Raji (cell line): ENCODE results near the gene IQSEC3.

Experiments used
- POLR2A ChIP-seq: IDR thresholded peaks from 2 replicates; pipeline ENCODE4 v1.6.1; 2011; ENCODE audit warnings: low read depth, low read length, control low read depth; ENCODE audit not compliant: insufficient read depth

IQSEC3 gene

DNA sequence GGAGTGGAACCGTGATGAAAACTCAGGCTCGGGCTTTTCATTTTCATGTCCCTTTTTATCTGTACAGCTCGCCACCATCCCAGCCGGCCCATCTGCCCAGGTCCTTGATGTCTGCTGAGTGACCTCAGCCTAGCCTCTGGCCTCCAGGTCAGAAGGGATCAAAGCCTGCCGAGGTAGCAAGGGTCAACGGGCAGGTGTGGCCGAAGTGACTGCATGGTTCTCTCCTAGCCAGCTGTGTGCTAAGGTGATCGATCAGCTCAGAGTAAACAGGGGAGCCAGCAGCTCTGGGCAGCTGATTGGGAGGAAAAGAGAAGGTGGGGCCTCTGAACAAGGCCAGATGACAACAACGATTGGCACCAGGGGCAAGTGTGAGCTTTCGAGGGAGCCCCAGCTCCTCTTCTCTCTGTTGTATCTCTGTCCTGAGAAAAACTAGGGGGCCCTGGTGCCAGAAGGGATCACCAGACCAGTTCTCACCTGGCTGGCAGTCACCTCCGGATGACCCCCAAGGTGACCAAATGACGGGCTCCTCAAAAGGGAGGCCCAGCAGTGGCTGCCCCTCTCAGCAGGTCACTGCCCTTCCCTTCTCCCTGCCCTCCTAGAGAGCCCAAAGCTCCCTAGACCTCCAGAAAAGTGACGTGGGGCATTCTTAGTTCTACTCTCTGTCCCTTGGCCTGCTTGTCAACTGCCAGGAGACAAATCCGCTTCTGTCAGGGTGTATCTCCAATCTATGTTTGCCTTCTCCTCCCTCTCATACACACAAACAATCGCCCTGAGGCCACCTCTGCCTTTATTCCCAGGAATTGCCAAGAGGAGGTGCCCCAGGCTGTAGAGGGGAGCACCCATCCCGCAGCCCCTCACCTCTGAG is 143.9 kb downstream of the IQSEC3 start:
- no peak for TF ChIP-seq POLR2A

DNA sequence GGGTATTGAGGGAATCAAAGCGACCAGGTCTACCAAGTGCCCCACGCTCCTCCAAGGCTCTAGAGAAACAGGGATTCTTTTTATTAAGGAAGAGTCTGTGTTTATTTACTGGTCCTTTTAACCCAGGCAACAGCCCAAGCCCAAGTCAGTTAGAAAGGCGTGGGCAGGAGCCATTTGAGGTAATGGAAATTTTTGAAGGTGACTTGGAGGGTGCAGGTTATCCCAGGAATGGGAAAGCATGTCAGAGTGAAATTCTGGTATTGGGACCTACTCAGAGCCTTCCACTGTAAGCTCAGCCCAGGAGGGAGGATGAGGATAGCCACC is 144.5 kb downstream of the IQSEC3 start:
- no peak for TF ChIP-seq POLR2A

DNA sequence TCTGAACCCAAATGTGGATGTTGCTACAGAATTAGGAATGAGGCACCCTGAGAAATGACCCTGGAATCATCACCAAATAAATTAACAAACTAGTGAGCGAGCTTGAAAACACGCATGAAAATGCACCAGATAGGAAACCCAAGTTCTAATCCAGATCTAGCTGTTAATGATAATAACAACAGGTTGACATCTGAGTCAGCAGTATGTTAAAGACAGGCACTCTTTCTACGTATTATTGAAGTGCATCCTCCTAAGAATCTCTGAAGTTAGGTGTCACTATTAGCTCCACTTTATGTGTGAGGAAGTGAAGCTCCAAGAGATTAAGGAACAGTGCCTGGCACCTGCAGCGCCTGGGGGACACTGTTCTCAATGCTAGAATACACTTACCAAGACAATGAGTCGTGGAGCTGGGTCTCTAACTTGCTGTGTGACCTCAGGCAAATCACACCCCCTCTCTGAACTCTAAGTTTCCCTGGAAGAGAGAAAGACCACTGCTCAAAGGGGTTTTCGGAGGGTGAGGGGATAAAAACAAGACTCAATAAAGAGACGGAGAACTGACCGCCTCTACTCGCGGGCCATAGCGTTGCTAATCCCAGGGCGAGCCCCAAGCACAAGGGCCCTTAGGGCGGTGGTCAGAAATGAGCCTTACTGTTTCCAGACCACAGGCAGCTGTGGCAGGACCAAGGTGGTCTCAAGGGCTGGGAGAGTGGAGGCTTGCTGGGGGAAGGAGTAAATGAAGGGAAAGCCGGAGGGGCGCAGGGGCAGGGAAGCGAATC is 145.3 kb downstream of the IQSEC3 start:
- TF ChIP-seq POLR2A, result no peak

DNA sequence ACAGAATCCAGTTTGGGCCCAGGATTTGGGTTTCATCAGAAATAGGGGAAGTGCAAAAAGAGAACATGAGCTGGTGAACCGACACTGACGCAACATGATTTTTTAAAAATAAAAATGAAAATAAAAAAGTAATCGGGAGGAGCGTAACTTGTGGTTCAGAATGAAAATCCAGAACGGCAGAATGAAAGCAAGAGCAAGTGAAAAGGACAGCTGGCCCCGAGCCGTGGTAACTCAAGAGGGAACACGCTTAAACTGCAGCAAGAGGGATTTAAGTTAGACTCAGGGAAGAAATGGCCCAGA is 145.8 kb downstream of the IQSEC3 start:
- TF ChIP-seq POLR2A, result no peak

DNA sequence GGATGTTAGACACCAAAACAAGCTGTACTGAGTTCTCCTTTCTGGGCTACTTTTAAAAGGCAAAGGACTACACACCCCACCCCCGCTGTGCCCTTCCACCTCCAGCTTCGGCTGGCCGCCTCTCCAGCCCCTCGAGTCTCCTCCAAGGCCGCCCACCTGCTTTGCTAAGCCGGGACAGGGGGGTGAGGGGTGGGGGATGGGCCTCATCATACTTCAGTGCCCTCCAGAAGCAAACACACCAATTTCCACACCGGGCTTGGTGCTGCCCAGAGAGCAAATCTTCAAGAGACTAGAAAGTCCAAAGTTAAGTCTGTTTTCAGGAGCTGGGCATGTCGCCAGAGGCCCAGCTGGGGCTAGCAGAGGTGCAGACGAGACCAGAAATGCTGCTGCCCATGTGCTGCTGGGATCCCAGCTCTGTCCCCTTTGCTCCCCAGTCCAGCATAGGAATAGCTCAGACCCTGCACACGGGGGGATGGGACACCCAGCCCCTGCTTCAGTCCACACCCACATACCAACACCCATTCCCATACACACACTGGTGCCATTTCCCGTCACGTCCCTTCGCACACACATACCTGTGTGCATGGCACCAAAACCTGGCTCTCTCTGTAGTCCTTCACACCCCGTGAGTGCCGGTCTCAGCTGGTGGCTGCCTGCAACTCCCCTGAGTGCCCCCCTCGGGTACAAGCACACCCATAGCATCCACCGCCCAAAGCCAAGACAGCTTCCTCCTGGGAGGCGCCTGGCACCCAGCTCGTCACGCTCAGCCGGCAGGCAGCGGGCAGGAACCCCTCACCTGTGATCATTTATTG is 146.4 kb downstream of the IQSEC3 start:
- no peak for TF ChIP-seq POLR2A

DNA sequence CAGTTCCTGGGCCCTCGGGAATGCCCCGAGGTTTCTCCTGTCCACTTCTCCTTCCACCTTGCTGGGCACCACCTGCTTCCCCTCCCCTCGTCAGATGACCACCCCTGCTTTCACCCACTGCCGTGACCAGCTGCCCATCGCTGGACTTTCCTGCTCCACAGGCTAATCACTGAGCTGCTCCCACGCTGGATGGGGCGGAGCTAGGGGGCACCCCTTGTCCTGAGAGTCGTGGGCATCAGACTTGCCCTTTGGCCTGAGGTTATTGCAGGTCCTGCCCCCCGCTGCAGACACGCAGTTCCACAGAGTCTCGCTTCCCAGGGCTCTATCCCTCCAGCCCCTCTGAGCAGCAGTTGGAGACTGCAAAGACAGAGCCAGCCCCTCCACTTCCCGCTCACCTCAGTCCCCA is 147.0 kb downstream of the IQSEC3 start:
- no peak for TF ChIP-seq POLR2A

DNA sequence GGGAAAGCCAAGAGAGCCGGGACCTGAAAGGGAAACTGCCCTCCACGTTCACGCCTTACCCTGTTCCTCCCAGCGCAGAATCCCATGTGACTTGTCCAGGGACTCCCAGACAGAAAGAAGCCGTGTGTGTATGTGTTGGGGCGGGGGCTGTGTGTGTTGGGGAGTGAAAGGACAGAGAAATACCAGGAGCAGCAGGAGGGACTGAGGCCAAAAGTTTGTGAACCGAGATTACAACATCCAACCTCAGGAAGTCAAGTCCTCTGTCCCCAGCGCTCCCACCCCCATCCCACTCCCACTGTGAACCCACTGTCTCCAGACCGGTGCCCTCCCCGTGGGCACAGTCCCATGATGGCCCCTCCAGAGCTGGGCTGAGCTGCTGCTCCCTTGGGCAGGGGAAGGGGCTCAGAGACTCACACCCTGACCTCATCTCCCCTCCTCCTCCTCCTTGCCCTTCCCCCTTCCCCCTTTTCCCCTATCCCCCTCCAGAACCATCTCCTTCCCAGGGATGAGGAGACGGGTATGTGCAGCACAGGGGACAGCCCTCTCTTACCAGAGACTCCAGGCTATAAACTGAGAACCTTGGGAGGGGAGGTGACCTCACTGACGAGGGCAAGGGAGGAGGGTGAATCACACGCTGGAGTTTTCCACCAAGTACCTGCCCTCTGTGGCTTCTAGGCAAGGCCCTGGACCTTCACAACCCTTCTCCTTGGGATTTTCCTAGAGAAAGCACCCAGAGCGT is 147.6 kb downstream of the IQSEC3 start, which contains the start of gene SLC6A12:
Gene SLC6A12 (minus strand): TSS at position 155 of the 739 bp plus-strand sequence. CDS start 4,171 bp downstream, outside the sequence.
- TF ChIP-seq POLR2A, result no peak

DNA sequence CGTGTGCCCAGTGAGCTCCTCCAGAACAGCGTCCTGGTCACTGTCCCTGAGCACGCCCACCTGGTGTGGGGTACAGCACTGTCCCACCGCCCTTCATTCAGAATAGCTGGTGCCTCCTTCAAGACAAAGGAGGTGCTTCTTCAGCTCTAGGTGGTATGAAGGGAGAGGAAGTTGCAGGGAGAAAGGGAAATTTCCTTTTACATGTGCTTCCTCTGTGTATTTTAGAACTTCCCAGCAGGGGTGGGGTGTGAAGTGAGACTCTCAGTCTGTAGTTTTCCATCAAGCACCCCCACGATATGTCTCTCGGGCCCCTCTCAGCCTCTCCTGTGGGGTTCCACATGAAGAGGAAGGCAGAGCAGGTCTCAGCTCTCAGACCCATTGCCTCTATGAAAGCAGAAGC is 148.5 kb downstream of the IQSEC3 start:
- TF ChIP-seq POLR2A, result no peak

DNA sequence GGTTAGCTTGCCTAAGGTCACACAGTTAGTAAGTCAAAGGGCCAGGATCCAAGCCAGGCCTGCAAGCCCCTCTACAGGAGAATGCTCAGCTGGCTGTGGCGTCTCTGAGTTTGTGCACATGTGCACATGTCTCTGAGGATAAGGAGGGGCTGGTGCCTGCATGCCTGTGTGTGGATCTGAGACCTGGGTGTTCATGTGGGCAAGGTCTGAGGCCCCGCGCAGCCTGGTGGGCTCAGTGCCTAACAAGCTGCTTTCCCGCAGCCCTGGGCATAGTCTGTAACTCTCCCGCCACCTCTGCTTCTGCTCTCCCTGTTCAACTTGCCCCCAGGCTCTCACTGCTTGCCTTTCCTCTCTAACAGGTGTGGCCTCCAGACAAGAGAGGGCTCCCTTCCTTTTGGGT is 151.7 kb downstream of the IQSEC3 start:
- TF ChIP-seq POLR2A, result no peak

DNA sequence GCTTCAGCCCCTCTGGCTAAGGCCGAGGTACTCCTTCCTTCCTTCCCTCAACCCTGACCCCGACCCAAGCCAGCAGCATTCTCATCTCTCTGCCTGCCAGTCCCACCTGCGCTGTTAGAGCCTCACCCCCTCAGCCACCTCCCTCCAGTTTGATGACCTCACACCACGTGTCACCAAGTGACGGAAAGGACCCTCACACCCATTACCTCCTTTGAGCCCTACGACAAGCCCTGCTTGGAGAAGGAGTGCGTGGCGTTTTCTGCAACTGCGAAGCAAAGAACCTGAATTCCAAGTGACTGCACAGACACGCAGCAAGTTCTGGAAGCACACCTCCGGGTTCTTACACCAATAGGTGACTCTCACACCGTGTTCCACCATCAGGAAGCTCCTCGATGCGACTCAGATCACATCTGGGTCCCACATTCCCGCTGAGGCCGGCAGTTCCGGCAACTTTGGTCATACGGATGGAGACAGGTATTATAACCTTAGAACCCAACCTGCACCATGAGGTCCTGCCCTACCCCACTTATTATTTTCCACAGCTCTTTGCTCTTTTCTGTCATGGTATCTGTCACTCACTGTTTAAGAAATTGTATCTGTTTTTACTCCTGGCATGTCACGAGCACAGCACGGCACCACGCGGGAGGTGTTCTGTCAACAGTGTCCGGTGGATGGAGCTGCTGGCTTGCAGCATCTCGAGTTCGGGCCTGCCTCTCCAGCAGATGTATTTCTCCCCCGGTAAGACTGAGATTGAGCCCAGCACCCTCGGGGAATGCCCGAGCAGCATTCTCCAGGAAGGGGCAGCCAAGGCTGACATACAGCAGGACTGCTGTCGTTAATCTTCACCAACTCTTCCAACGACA is 152.4 kb downstream of the IQSEC3 start:
- TF ChIP-seq POLR2A, result no peak

DNA sequence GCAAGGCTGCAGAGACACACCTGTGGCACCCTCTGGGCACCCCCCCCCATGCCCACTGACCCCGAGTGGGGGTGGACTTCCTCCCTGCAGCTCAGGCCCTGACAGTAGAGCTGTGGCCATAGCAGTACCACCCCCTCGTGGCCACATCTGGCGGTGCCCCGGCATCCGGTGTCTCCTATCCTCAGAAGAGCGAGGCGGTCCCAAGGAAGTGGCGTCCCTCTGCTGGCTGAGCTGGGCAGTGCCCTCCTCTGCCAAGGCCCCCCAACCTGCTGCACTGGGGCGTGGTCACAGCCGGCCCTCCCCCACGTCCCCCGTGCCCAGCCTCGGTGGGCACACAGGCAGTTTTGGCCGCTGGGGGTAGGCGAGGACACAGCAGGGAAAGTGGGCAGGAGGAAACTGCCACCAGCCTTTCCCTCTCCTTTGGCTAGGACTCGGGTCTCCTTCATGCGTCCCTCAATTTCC is 153.4 kb downstream of the IQSEC3 start:
- TF ChIP-seq POLR2A, result no peak

DNA sequence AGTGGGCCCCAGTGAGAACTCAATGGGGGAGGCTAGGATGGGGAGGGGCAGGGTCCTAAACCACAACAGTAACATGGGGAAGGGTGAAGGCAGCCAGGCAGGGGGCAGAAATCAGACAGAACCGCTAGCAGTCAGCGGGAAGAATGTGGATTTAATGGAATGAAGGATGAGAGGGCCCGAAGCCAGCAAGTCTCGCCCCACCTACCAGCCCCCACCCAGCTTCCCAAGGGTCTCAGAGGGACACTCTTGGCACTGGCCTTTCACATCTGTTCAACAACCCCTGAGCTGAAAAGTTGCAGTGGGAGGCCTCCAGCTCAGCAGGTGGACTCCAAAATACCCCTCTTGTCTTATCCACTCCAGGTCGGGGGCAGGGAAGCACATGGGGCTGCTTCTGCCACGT is 153.9 kb downstream of the IQSEC3 start:
- no peak for TF ChIP-seq POLR2A

DNA sequence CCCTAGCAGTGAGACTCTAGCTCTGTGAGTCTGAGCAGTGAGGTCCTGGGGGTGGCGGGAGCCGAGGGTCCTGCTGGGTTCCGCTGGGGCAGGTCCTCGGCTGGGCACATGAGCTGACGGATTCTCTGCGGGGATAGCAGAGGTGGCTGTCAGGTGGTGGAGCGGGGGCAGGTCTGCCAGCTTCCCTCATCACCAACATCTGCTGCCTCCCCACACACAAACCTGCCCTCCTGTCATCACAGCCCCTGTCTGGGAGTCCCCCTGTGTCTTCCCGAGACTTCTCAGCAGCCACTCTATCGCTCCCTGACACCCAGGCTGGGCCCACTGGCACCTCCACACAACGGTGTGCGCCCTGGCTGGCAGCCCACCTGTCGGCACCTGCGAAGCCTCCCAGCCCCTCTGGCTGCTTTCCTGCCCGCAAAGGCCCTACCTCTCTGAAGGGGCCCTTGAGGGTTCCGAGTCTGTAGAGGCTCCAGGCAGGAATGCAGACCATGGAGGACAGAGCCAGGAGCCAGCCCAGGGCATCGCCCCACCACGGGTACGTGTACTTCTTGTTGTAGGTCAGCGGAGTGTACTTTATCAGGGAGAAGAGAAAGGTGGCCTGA is 154.5 kb downstream of the IQSEC3 start:
- no peak for TF ChIP-seq POLR2A
